ENCODE results near the gene RUNX1.

RUNX1 gene

GRCh38 chr21:34878940-34879339, 170.2 kb downstream of the RUNX1 start:
- no peak for DNase-seq (ENCODE audit: low read depth in 2 of 2)
- TF ChIP-seq, protein P1, sequence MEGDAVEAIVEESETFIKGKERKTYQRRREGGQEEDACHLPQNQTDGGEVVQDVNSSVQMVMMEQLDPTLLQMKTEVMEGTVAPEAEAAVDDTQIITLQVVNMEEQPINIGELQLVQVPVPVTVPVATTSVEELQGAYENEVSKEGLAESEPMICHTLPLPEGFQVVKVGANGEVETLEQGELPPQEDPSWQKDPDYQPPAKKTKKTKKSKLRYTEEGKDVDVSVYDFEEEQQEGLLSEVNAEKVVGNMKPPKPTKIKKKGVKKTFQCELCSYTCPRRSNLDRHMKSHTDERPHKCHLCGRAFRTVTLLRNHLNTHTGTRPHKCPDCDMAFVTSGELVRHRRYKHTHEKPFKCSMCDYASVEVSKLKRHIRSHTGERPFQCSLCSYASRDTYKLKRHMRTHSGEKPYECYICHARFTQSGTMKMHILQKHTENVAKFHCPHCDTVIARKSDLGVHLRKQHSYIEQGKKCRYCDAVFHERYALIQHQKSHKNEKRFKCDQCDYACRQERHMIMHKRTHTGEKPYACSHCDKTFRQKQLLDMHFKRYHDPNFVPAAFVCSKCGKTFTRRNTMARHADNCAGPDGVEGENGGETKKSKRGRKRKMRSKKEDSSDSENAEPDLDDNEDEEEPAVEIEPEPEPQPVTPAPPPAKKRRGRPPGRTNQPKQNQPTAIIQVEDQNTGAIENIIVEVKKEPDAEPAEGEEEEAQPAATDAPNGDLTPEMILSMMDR (IDR thresholded peaks at IDR 0.05; ENCODE audit: low read depth, low read length): no peak
- no peak overlapping the region for H3K4me3 ChIP-seq (replicated peaks in 1 of 2; ENCODE audit: low read depth in 2 of 2, low read length in 2 of 2)

DNA sequence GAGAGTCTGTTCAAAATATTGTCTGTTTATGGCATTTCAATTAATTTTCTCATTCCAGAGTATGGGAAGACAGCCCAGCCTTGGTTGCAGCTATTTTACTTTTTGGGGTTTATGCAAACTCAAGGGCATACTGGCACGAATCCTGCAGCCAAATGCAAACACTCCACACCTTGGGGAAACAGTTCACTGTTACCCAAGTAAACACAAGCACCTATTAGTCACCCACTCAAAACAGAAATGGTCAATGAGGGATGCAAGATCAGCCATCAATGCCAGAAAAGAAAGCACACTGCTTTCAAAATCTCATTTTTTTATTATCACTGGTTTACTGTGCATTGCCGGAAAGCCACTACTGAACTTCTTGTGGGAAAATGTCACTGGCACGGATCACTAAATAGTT, 170.6 kb downstream of the RUNX1 start:
- DNase-seq (ENCODE audit: low read depth in 2 of 2): no peak
- TF ChIP-seq, protein P1 (IDR thresholded peaks at IDR 0.05; ENCODE audit: low read depth, low read length): no peak
- H3K4me3 ChIP-seq (replicated peaks in 1 of 2; ENCODE audit: low read depth in 2 of 2, low read length in 2 of 2): no peak overlapping the region

DNA sequence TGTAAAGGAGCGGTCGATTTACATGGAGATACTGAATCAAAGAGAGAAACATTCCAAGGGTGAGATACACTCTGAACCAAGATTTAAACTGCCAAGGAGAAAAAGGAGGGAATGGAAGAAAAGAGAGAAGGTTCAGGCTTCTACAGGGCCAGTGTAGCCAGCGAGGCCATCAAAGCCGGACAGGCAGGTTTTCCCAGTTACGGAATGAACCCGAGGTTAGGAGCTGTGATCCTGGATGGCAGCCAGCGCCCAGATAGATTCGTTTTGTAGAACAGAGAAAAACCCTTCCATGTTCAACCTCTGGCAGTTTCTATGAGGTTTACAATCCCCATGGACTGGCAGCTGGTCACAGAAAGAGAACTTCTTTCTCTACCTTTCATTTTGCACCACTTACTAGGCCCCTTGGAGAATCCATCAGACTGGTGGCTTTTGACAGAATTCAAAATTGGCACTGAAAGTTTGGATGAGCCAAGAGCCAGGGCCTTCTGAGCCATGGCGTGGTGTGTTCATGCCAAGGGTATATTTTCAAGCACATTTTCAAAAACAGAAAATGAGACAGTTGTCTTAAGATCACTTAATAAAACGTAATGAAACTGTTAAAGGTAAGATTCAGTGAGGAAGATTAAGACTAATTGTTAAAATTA, 171.5 kb downstream of the RUNX1 start:
- H3K4me3 ChIP-seq (replicated peaks in 1 of 2; ENCODE audit: low read depth in 2 of 2, low read length in 2 of 2): no peak overlapping the region
- TF ChIP-seq, protein P1 (IDR thresholded peaks at IDR 0.05; ENCODE audit: low read depth, low read length): no peak
- no peak for DNase-seq (ENCODE audit: low read depth in 2 of 2)

GRCh38 chr21:34875830-34876229, 173.3 kb downstream of the RUNX1 start:
- no peak overlapping the region for H3K4me3 ChIP-seq (replicated peaks in 1 of 2; ENCODE audit: low read depth in 2 of 2, low read length in 2 of 2)
- DNase-seq (ENCODE audit: low read depth in 2 of 2): no peak
- TF ChIP-seq, protein P1 (IDR thresholded peaks at IDR 0.05; ENCODE audit: low read depth, low read length): no peak

DNA sequence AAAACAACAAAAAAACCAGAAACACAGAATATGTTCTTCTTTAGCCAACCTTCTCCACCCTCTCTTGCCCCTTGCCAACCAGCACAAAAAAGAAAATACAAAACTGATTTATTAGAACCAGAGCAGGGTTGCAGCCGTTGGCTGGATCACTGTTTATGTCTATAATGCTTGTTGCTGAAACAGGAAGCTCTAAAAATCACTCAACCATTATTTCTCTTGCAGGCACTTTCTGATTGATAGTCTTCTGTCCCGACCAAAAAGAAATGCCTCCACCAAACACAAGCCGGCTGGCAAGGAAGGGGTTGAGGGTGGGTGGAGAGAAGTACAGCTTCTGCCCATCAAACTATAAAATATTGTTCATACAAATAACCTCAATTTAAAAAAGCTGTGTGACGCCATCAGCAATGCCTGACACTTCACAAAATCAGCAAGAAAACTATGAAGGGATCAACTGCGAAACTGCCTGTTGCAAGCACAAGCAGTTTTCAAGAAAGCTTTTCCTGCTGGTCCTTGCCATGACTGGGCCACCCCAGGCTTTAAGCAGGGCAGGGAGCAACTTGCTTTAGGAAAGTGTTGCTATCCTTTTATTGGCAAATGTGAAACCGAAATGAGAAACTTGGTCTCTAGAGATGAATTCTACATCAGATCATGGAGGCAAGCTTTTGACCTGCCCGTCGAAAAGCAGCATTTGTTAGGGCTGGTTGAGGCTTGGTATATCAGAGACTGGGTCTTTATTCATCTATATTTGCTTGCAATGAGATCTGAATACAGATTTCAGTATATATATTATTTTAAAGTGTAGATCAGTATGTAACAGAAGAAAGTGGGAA, 174.2 kb downstream of the RUNX1 start:
- TF ChIP-seq, protein P1 (IDR thresholded peaks at IDR 0.05; ENCODE audit: low read depth, low read length): no peak
- DNase-seq (ENCODE audit: low read depth in 2 of 2): no peak
- no peak overlapping the region for H3K4me3 ChIP-seq (replicated peaks in 1 of 2; ENCODE audit: low read depth in 2 of 2, low read length in 2 of 2)

- H3K4me3 ChIP-seq (replicated peaks in 1 of 2; ENCODE audit: low read depth in 2 of 2, low read length in 2 of 2): no peak overlapping the region
- no peak for DNase-seq (ENCODE audit: low read depth in 2 of 2)
- TF ChIP-seq, protein P1 (IDR thresholded peaks at IDR 0.05; ENCODE audit: low read depth, low read length): no peak
Observed at GRCh38 chr21:34871026-34871908, 177.8 kb downstream of the RUNX1 start.

Data from cardiac fibroblast (primary cell).